H1 (cell line): ENCODE results near the gene PIM1. TPM values are rescaled to one million over a fixed set of nuclear protein-coding genes. Genes with fewer than 3 reads are reported as not detected.

Experiments used
- CTCF ChIA-PET: fragments of 300-600 bp; sonication (Branson Sonifier 250); formaldehyde crosslinking; loops from one replicate; lab custom pipeline; 2021; ENCODE audit not compliant: partially characterized antibody; lab: Charles Lee
- POLR2A ChIA-PET: fragments of 300-600 bp; sonication (Branson Sonifier 250); formaldehyde crosslinking; loops from one replicate; lab custom pipeline; 2021; ENCODE audit warnings: inconsistent platforms; ENCODE audit not compliant: partially characterized antibody; lab: Charles Lee
- DNase-seq, 2 experiments: peaks; one replicate each; pipeline versions ENCODE4 v3.0.0 to v3.0.0-alpha.2; 2010 to 2022; ENCODE audit warnings: low spot score in 2 of 2, low read depth in 1 of 2, mixed read lengths in 1 of 2
- FAIRE-seq: peaks from 2 replicates; lab custom pipeline; 2011; peaks lifted over from hg19 to GRCh38; lab: Jason Lieb, UNC
- H2AFZ ChIP-seq: 2 replicates; pipeline ENCODE4 v1.8.1; 2012; ENCODE audit warnings: low read length, inconsistent platforms
- H2AK5ac ChIP-seq: 2 replicates; pipeline ENCODE4 v1.6.1; 2013; ENCODE audit warnings: low read depth, low read length
- H2BK120ac ChIP-seq: replicated peaks from 2 replicates; pipeline ENCODE3; 2013; ENCODE audit warnings: low read depth, low read length, inconsistent platforms
- H2BK12ac ChIP-seq: 2 replicates; pipeline ENCODE4 v1.6.1; 2013; ENCODE audit warnings: low read depth, low read length
- H2BK15ac ChIP-seq: 2 replicates; pipeline ENCODE4 v1.6.1; 2013; ENCODE audit warnings: low read length
- H2BK20ac ChIP-seq: 2 replicates; pipeline ENCODE4 v1.6.1; 2013; ENCODE audit warnings: low read length
- H2BK5ac ChIP-seq: 2 replicates; pipeline ENCODE4 v1.6.1; 2013; ENCODE audit warnings: low read depth, low read length
- H3K14ac ChIP-seq: 2 replicates; pipeline ENCODE4 v1.6.1; 2013; ENCODE audit warnings: inconsistent platforms; ENCODE audit not compliant: insufficient read length
- H3K18ac ChIP-seq: 2 replicates; pipeline ENCODE4 v1.6.1; 2013; ENCODE audit warnings: low read length; ENCODE audit errors: extremely low read depth
- H3K23ac ChIP-seq: 2 replicates; pipeline ENCODE4 v1.6.1; 2013; ENCODE audit warnings: inconsistent platforms; ENCODE audit not compliant: insufficient read length
- H3K23me2 ChIP-seq: 2 replicates; pipeline ENCODE4 v1.6.1; 2013; ENCODE audit warnings: low read depth, low read length
- H3K27ac ChIP-seq: 2 replicates; pipeline ENCODE4 v1.6.1; 2011; ENCODE audit warnings: low read depth, low read length, inconsistent platforms
- H3K27me3 ChIP-seq, 4 experiments: replicated peaks in 1 of 4; 1 replicate in 1 of 4; 2 replicates in 3 of 4; pipeline versions ENCODE4 v1.6.1 to v1.8.1; 2011 to 2013; ENCODE audit warnings: low read length in 3 of 4, mild to moderate bottlenecking in 3 of 4, inconsistent platforms in 2 of 4, mixed read lengths in 2 of 4, moderate library complexity in 1 of 4; ENCODE audit not compliant: control insufficient read depth in 3 of 4, insufficient read depth in 3 of 4; ENCODE audit errors: extremely low read depth in 1 of 4
- H3K36me3 ChIP-seq, 4 experiments: 2 replicates each; pipeline versions ENCODE4 v1.6.1 to v1.8.1; 2011 to 2013; ENCODE audit warnings: mild to moderate bottlenecking in 4 of 4, low read length in 3 of 4, moderate library complexity in 2 of 4, control low read depth in 1 of 4, inconsistent platforms in 1 of 4; ENCODE audit not compliant: insufficient read depth in 4 of 4, control insufficient read depth in 2 of 4
- H3K4ac ChIP-seq: replicated peaks from 2 replicates; pipeline ENCODE3; 2013; ENCODE audit warnings: low read length, low read depth, mixed read lengths, inconsistent platforms; ENCODE audit not compliant: insufficient read length
- H3K4me1 ChIP-seq, 4 experiments: replicated peaks in 1 of 4; 1 replicate in 1 of 4; 2 replicates in 3 of 4; pipeline versions ENCODE4 v1.6.1 to v1.8.1; 2011 to 2013; ENCODE audit warnings: low read length in 3 of 4, inconsistent platforms in 2 of 4, mixed read lengths in 1 of 4; ENCODE audit not compliant: insufficient read depth in 4 of 4, control insufficient read depth in 3 of 4
- H3K4me2 ChIP-seq, 2 experiments: 2 replicates each; pipeline versions ENCODE4 v1.6.1 to v1.8.1; 2011 to 2013; ENCODE audit warnings: low read depth in 2 of 2, low read length in 2 of 2, control low read depth in 1 of 2, inconsistent platforms in 1 of 2, mild to moderate bottlenecking in 1 of 2; ENCODE audit not compliant: insufficient read depth in 1 of 2
- H3K4me3 ChIP-seq, 4 experiments: fragments of 200-600, 300-600 bp in 1 of 4; sonication (generic), shearing (Covaris generic), sonication (Bioruptor Twin) in 1 of 4; 2 replicates each; pipeline versions ENCODE4 v1.5.1 to v1.8.1; 2011 to 2016; ENCODE audit warnings: low read length in 4 of 4, low read depth in 3 of 4, control low read depth in 2 of 4, inconsistent platforms in 2 of 4, mild to moderate bottlenecking in 2 of 4, mixed read lengths in 1 of 4, moderate library complexity in 1 of 4; ENCODE audit not compliant: insufficient read depth in 2 of 4; ENCODE audit errors: extremely low read depth in 1 of 4
- H3K56ac ChIP-seq: replicated peaks from 2 replicates; pipeline ENCODE3; 2013; ENCODE audit warnings: low read depth, mild to moderate bottlenecking, mixed read lengths, low read length, inconsistent platforms; ENCODE audit not compliant: insufficient read length
- H3K79me1 ChIP-seq: 2 replicates; pipeline ENCODE4 v1.6.1; 2013; ENCODE audit warnings: low read depth, low read length, control low read depth
- H3K79me2 ChIP-seq, 2 experiments: 2 replicates each; pipeline versions ENCODE4 v1.6.1 to v1.8.1; 2012 to 2013; ENCODE audit warnings: low read length in 2 of 2, mild to moderate bottlenecking in 2 of 2, inconsistent platforms in 1 of 2; ENCODE audit not compliant: insufficient read depth in 2 of 2, control insufficient read depth in 1 of 2
- H3K9ac ChIP-seq, 4 experiments: replicated peaks in 1 of 4; 1 replicate in 1 of 4; 2 replicates in 3 of 4; pipeline versions ENCODE4 v1.6.1 to v1.8.1; 2011 to 2013; ENCODE audit warnings: low read depth in 3 of 4, low read length in 3 of 4, control low read depth in 2 of 4, mild to moderate bottlenecking in 2 of 4, moderate library complexity in 2 of 4, inconsistent platforms in 1 of 4; ENCODE audit errors: extremely low read depth in 1 of 4
- H3K9me3 ChIP-seq, 2 experiments: 2 replicates each; pipeline versions ENCODE4 v1.6.1 to v1.8.1; 2012 to 2013; ENCODE audit warnings: mild to moderate bottlenecking in 2 of 2, moderate library complexity in 2 of 2, control low read depth in 1 of 2, inconsistent platforms in 1 of 2, low read depth in 1 of 2, low read length in 1 of 2, mixed read lengths in 1 of 2; ENCODE audit not compliant: insufficient read depth in 2 of 2
- H4K20me1 ChIP-seq, 2 experiments: replicated peaks in 1 of 2; 2 replicates each; pipeline versions ENCODE3 to v1.8.1; 2011 to 2013; ENCODE audit warnings: inconsistent platforms in 2 of 2, low read length in 2 of 2, mild to moderate bottlenecking in 1 of 2; ENCODE audit not compliant: insufficient read depth in 2 of 2, control insufficient read depth in 1 of 2
- H4K5ac ChIP-seq: 2 replicates; pipeline ENCODE4 v1.6.1; 2013; ENCODE audit warnings: low read length, low read depth, mixed read lengths, inconsistent platforms; ENCODE audit not compliant: insufficient read length
- H4K8ac ChIP-seq: 2 replicates; pipeline ENCODE4 v1.8.0; 2013; ENCODE audit warnings: mild to moderate bottlenecking, moderate library complexity, low read length, inconsistent platforms; ENCODE audit not compliant: insufficient read depth; ENCODE audit errors: extremely low read depth
- H4K91ac ChIP-seq: replicated peaks from 2 replicates; pipeline ENCODE3; 2013; ENCODE audit warnings: low read length, mixed read lengths, inconsistent platforms; ENCODE audit not compliant: insufficient read length
- HDAC6 ChIP-seq: IDR thresholded peaks from one replicate; pipeline ENCODE4 v1.7.1; 2012; ENCODE audit warnings: low read depth, mild to moderate bottlenecking, inconsistent platforms, low read length, moderate library complexity
- KDM4A ChIP-seq: IDR thresholded peaks from one replicate; pipeline ENCODE4 v1.7.1; 2012; ENCODE audit warnings: low read depth, mild to moderate bottlenecking, moderate library complexity, low read length, inconsistent platforms; ENCODE audit not compliant: severe bottlenecking
- TAF7 ChIP-seq: optimal IDR thresholded peaks from 2 replicates; pipeline ENCODE3; 2011; ENCODE audit warnings: low read depth, mild to moderate bottlenecking, inconsistent platforms, low read length, moderate library complexity, borderline replicate concordance
- TEAD4 ChIP-seq: IDR thresholded peaks from 2 replicates; pipeline ENCODE4 v1.6.1; 2012; ENCODE audit warnings: low read depth, low read length, inconsistent platforms, mixed read lengths
- USF2 ChIP-seq: IDR thresholded peaks from 2 replicates; pipeline ENCODE4 v1.6.1; 2011; ENCODE audit warnings: low read length, improper control_type of control experiment
- WGBS, 2 experiments: shearing (Covaris generic) in 1 of 2; methylation state at CpG; one replicate each; pipeline versions ENCODE4 v1.1.6 to v1.1.7; 2013 to 2015; ENCODE audit warnings: low lambda C conversion rate in 2 of 2, mixed read lengths in 2 of 2, inconsistent platforms in 1 of 2, low coverage in 1 of 2, missing lambda C conversion rate in 1 of 2; ENCODE audit not compliant: insufficient replicate concordance in 2 of 2, insufficient coverage in 1 of 2, insufficient read length in 1 of 2; ENCODE audit errors: extremely low coverage in 1 of 2, missing lambda C conversion rate in 1 of 2; 5-methylcytosine and 5-hydroxymethylcytosine counted together
- polyA plus RNA-seq, 7 experiments: library from polyadenylated mRNA; depleted of rRNA in 3 of 7; stranded (reverse) in 5 of 7; unstranded in 2 of 7; fragments of >200 nt in 5 of 7; fragments of 200-250 nt in 2 of 7; gene quantifications; 1 replicate in 5 of 7; 2 replicates in 1 of 7; 4 replicates in 1 of 7; pipeline versions ENCODE4 v1.2.1 to v1.2.3, GENCODE V29; 2011 to 2013; ENCODE audit warnings: missing spikeins in 2 of 7, mixed read lengths in 2 of 7
- total RNA-seq: library from RNA; stranded (reverse); fragmentation: NEBNext Ultra II Directional; extraction: Animal tissue kit (Norgen Biotek cat#: 25700); gene quantifications from 2 replicates; pipeline ENCODE4 v1.2.1, GENCODE V29; 2021

The PIM1 gene
- total and polyA plus RNA-seq, 2 of the 8 experiments (the other 6 are each of a cell fraction or from before 2014, with no cell fraction given) = 25.5 to 94.9 TPM

- Histone ChIP-seq H3K79me1 (peaks cover 8% of the 10 kb centered on the region; the same call in 1 of the 2 replicates), H2BK15ac (0 out of 2 replicates have a peak overlapping the region, but pooled peaks have one; percentile 62), H3K9ac (peak overlapping the region in 1 of 4 experiments; percentile 22; a peak in 2 of 7 replicates), H3K23ac (no peak overlapping the region), H3K27me3 (no peaks in the 10 kb centered on the region), H2BK120ac (no peak overlapping the region), H3K4ac (no peak overlapping the region), H2BK20ac (no peak overlapping the region), H3K36me3 (peaks cover 0 to 46% (median 1%) of the 10 kb centered on the region in 4 experiments; a peak in 2 of 8 replicates), H3K23me2 (peaks cover 2% of the 10 kb centered on the region), H3K14ac (no peak overlapping the region), H4K91ac (no peak overlapping the region)
- FAIRE-seq = no peak
- TF ChIP-seq TEAD4 (no peak), USF2 (no peak), TAF7 (no peak), KDM4A (no peak), HDAC6 (no peak)
- TF ChIP-seq, all 59 proteins: peak for 0
- peak overlapping the region; percentile 82 for H2BK12ac ChIP-seq
- peaks cover 22 to 48% (median 34%) of the 10 kb centered on the region in 4 experiments for H3K4me1 ChIP-seq
- POLR2A ChIA-PET = interaction anchor here (0.7 to 39.1 kb wide), 9 partner anchors 8 to 90 kb away, joined by 3 to 1024 read pairs (median 4); partner anchors contain the start of gene PIM1
- H4K8ac ChIP-seq = no peak overlapping the region
- H3K4me2 ChIP-seq = peak overlapping the region in 1 of 2 experiments; percentile 14; a peak in 2 of 4 replicates
- H3K56ac ChIP-seq = no peak overlapping the region
- H4K5ac ChIP-seq = no peak overlapping the region
- 84% methylated on average over 13 of the region's 15 CpGs; no CpG with 5 or more reads in 1 of the 2 experiments for WGBS, 2 experiments
- H2AK5ac ChIP-seq = peak overlapping the region; percentile 72
- peak overlapping the region; percentile 46; the same call in 1 of the 2 replicates for H3K27ac ChIP-seq
- DNase-seq = no peak
- peaks cover 0 to 1% of the 10 kb centered on the region in 2 experiments for H4K20me1 ChIP-seq
- peaks cover 17 to 70% of the 10 kb centered on the region in 2 experiments for H3K79me2 ChIP-seq
- H3K4me3 ChIP-seq = no peak overlapping the region
- CTCF ChIA-PET = interaction anchor here (0.7 to 5.1 kb wide), 13 partner anchors 9 to 113 kb away, joined by 3 to 39 read pairs (median 5); partner anchors contain the start of gene PIM1
- peak overlapping the region; percentile 89 for H2BK5ac ChIP-seq
- no peak overlapping the region for H2AFZ ChIP-seq
- H3K18ac ChIP-seq = peak overlapping the region; percentile 68
- H3K9me3 ChIP-seq = no peaks in the 10 kb centered on the region
Observed at GRCh38 chr6:37131104-37131959, 38.6 kb upstream of the PIM1 start.
